PC-9 (cell line): Measurements from ENCODE around the gene ZNF487. TPM values are rescaled to one million over a fixed set of nuclear protein-coding genes. Genes with fewer than 3 reads are reported as not detected.

ENCODE experiments used
- BruUV-seq: library from RNA; stranded (reverse); fragments of 400-500 nt; replicated peaks from 2 replicates; lab custom pipeline; 2021; lab: Mats Ljungman, UMichigan
- CTCF ChIA-PET: fragments of 300-600 bp; sonication (Branson Sonifier 250); formaldehyde crosslinking; loops from one replicate; lab custom pipeline; 2022; ENCODE audit warnings: antibody characterized with exemption; lab: Charles Lee
- POLR2A ChIA-PET: fragments of 300-600 bp; sonication (Branson Sonifier 250); formaldehyde crosslinking; loops from one replicate; lab custom pipeline; 2022; ENCODE audit warnings: antibody characterized with exemption; ENCODE audit not compliant: unreplicated experiment; lab: Charles Lee
- DNase-seq, 2 experiments: peaks; one replicate each; pipeline versions ENCODE4 v3.0.0 to v3.0.0-alpha.2; 2015 to 2022; ENCODE audit warnings: mixed read lengths in 1 of 2
- H2AFZ ChIP-seq: fragments of 200-600 bp; sonication (generic); 2 replicates; pipeline ENCODE4 v1.8.1; 2017; ENCODE audit warnings: antibody characterized with exemption
- H3F3A ChIP-seq: fragments of 200-600 bp; sonication (generic); 2 replicates; pipeline ENCODE4 v1.8.1; 2017; ENCODE audit warnings: antibody characterized with exemption, mild to moderate bottlenecking, low read depth; ENCODE audit not compliant: insufficient read depth
- H3K27ac ChIP-seq: fragments of 200-600 bp; sonication (generic); 2 replicates; pipeline ENCODE4 v1.6.1; 2016; ENCODE audit warnings: mixed run types
- H3K27me3 ChIP-seq: fragments of 200-600 bp; sonication (generic); 2 replicates; pipeline ENCODE4 v1.6.1; 2016; ENCODE audit warnings: low read depth, mixed run types; ENCODE audit not compliant: insufficient read depth
- H3K36me3 ChIP-seq: fragments of 200-600 bp; sonication (generic); 2 replicates; pipeline ENCODE4 v1.6.1; 2016; ENCODE audit warnings: low read depth, mixed run types
- H3K4me1 ChIP-seq: fragments of 200-600 bp; sonication (generic); replicated peaks from 2 replicates; pipeline ENCODE4 v1.6.1; 2016; ENCODE audit warnings: mixed run types; ENCODE audit not compliant: insufficient read depth
- H3K4me2 ChIP-seq: fragments of 200-600 bp; sonication (generic); 2 replicates; pipeline ENCODE4 v1.6.1; 2017; ENCODE audit warnings: mixed run types
- H3K4me3 ChIP-seq: fragments of 200-600 bp; sonication (generic); 2 replicates; pipeline ENCODE4 v1.6.1; 2016; ENCODE audit warnings: mixed run types
- H3K79me2 ChIP-seq: fragments of 200-600 bp; sonication (generic); 2 replicates; pipeline ENCODE4 v1.6.1; 2017; ENCODE audit warnings: low read depth, mixed run types
- H3K9me2 ChIP-seq: fragments of 200-600 bp; sonication (generic); 2 replicates; pipeline ENCODE4 v1.8.1; 2017; ENCODE audit warnings: mild to moderate bottlenecking; ENCODE audit not compliant: insufficient read depth
- H3K9me3 ChIP-seq: fragments of 200-600 bp; sonication (generic); 2 replicates; pipeline ENCODE4 v1.8.1; 2016; ENCODE audit warnings: low read depth; ENCODE audit not compliant: insufficient read depth
- H4K20me1 ChIP-seq: fragments of 200-600 bp; sonication (generic); 2 replicates; pipeline ENCODE4 v1.8.1; 2017; ENCODE audit not compliant: insufficient read depth
- CTCF ChIP-seq: fragments of 200-600 bp; sonication (generic); conservative IDR thresholded peaks from 2 replicates; pipeline ENCODE4 v1.6.1; 2017; ENCODE audit warnings: mixed run types, antibody characterized with exemption, mild to moderate bottlenecking, moderate library complexity
- EZH2 ChIP-seq: fragments of 200-600 bp; sonication (generic); IDR thresholded peaks from 2 replicates; pipeline ENCODE4 v1.8.0; 2017; ENCODE audit warnings: antibody characterized with exemption, low read depth
- intact Hi-C: fragments of 100-400 bp; cut with micrococcal nuclease; formaldehyde crosslinking; loops from one replicate; pipeline ENCODE4 v1.10.0; 2022; ENCODE audit not compliant: unreplicated experiment
- total RNA-seq: library from RNA; stranded (reverse); gene quantifications from 2 replicates; pipeline ENCODE4 v1.2.3, GENCODE V29; 2021

ZNF487 gene
- total RNA-seq, 1 experiment from 2014 or later = 14.5 TPM

DNA sequence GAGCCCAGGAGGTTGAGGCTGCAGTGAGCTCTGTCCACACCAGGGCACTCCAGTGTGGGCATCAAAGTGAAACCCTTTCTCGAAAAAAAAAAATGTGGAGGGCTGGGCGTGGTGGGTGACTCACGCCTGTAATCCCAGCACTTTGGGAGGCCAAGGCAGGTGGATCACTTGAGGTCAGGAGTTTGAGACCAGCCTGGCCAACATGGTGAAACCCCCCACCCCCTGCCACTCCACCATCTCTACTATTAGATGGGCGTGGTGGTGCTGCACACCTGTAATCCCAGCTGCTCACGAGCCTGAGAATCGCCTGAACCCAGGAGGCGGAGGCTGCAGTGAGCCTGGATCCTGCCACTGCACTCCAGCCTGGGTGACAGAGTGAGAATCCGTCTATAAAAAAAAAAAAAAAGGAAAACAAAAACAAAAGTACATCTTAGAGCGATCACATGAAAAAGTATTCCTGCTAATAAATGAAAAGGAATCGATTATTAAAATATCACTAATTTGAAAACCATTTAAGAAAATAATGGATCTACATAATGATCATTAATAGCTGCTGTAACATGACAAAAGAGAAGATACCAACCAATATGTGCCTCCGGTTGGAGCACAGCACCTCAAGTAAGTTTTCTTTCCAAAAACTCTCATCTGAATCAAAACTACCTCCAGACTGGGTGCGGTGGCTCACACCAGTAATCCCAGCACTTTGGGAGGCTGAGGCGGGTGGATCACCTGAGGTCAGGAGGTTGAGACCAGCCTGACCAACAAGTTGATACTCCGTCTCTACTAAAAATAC, 32.8 kb upstream of the ZNF487 start:
- POLR2A ChIA-PET = interaction anchor here (0.6 to 0.7 kb wide), 3 partner anchors 40 to 270 kb away, joined by 5 to 17 read pairs (median 6); no protein-coding TSS in a partner anchor
- Histone ChIP-seq H3K27ac (peak overlapping the region; percentile 90), H3K36me3 (peaks cover 37% of the 10 kb centered on the region), H3K27me3 (no peaks in the 10 kb centered on the region), H3K4me1 (peaks cover 68% of the 10 kb centered on the region), H4K20me1 (peaks cover 78% of the 10 kb centered on the region), H3K4me2 (peak overlapping the region; percentile 90), H3K9me2 (no peaks in the 10 kb centered on the region), H3K79me2 (peaks cover 96% of the 10 kb centered on the region), H3K4me3 (peak overlapping the region; percentile 98; the same call in 1 of the 2 replicates), H3F3A (peaks cover 71% of the 10 kb centered on the region), H3K9me3 (no peaks in the 10 kb centered on the region), H2AFZ (no peak overlapping the region)
- BruUV-seq = no TSS peak
- TF ChIP-seq CTCF (no peak), EZH2 (no peak)
- CTCF ChIA-PET = interaction anchor here (0.7 kb wide), 1 partner anchor 196 kb away, joined by 5 read pairs; no protein-coding TSS in a partner anchor
- intact Hi-C loops = no loop called here
- peak; percentile 56 to 58 for DNase-seq

GRCh38 chr10:43404704-43405084, 32.2 kb upstream of the ZNF487 start:
- no peak for TF ChIP-seq CTCF
- no peak for TF ChIP-seq EZH2
- ChIA-PET POLR2A (interaction anchor here (0.6 to 0.7 kb wide), 2 partner anchors 27 to 50 kb away, joined by 3 to 17 read pairs; no protein-coding TSS in a partner anchor), CTCF (interaction anchor here (0.7 kb wide), 1 partner anchor 196 kb away, joined by 5 read pairs; no protein-coding TSS in a partner anchor)
- H3K9me3 ChIP-seq = no peaks in the 10 kb centered on the region
- H3K27me3 ChIP-seq = no peaks in the 10 kb centered on the region
- H3K36me3 ChIP-seq = peaks cover 31% of the 10 kb centered on the region
- peaks cover 70% of the 10 kb centered on the region for H3F3A ChIP-seq
- H4K20me1 ChIP-seq = peaks cover 72% of the 10 kb centered on the region
- peak overlapping the region; percentile 98 for H3K4me3 ChIP-seq
- no peak overlapping the region for H2AFZ ChIP-seq
- DNase-seq = no peak
- intact Hi-C loops = no loop called here
- peak overlapping the region; percentile 90 for H3K4me2 ChIP-seq
- H3K27ac ChIP-seq = peak overlapping the region; percentile 90
- no peaks in the 10 kb centered on the region for H3K9me2 ChIP-seq
- BruUV-seq = no TSS peak
- H3K79me2 ChIP-seq = peaks cover 93% of the 10 kb centered on the region
- H3K4me1 ChIP-seq = peaks cover 62% of the 10 kb centered on the region

GRCh38 chr10:43407148-43407575, 29.7 kb upstream of the ZNF487 start:
- Histone ChIP-seq H3K79me2 (peaks cover 78% of the 10 kb centered on the region), H4K20me1 (peaks cover 48% of the 10 kb centered on the region), H3K9me2 (no peaks in the 10 kb centered on the region), H3K4me1 (peaks cover 46% of the 10 kb centered on the region), H3K27ac (peak overlapping the region; percentile 90), H2AFZ (peak overlapping the region; percentile 58; the same call in 1 of the 2 replicates), H3K4me3 (peak overlapping the region; percentile 98), H3F3A (peaks cover 62% of the 10 kb centered on the region), H3K27me3 (no peaks in the 10 kb centered on the region), H3K9me3 (no peaks in the 10 kb centered on the region), H3K36me3 (peaks cover 17% of the 10 kb centered on the region), H3K4me2 (peak overlapping the region; percentile 90)
- TSS peak; percentile 28 for BruUV-seq
- CTCF ChIA-PET = interaction anchor here (0.7 kb wide), 1 partner anchor 30 kb away, joined by 3 read pairs; no protein-coding TSS in a partner anchor
- intact Hi-C loops = loop anchor here (1.0 kb wide), 2 partner anchors 10 to 29 kb away; no protein-coding TSS in a partner anchor
- DNase-seq = peak in 1 of 2 experiments; percentile 54
- no peak for TF ChIP-seq EZH2
- no peak for TF ChIP-seq CTCF
- POLR2A ChIA-PET = interaction anchor here (0.7 kb wide), 1 partner anchor 32 kb away, joined by 5 read pairs; no protein-coding TSS in a partner anchor
